Hepatocyte (in vitro differentiated cells): ENCODE measurements around the gene UMAD1.

Experiments
- CTCF ChIP-seq: fragments of 200-600 bp; sonication (generic); IDR thresholded peaks from 2 replicates; pipeline ENCODE4 v1.5.1; 2016; ENCODE audit warnings: antibody characterized with exemption, mild to moderate bottlenecking; ENCODE audit not compliant: poor library complexity
- EZH2 ChIP-seq: fragments of 200-600 bp; sonication (generic); IDR thresholded peaks from 2 replicates; pipeline ENCODE4 v1.6.1; 2016; ENCODE audit warnings: antibody characterized with exemption, mild to moderate bottlenecking, borderline replicate concordance

- no peak for TF ChIP-seq CTCF
- TF ChIP-seq EZH2, result no peak
Measured at GRCh38 chr7:7739204-7740036, 98.9 kb downstream of the UMAD1 start.
